A549 (cell line): ENCODE results near the gene DTX3L.

ENCODE experiments used
- CTCF ChIP-seq: fragments of >200 bp; sonication (Bioruptor Twin); formaldehyde crosslinking; IDR thresholded peaks from 3 replicates; pipeline ENCODE4 v1.5.1; 2016
- EHMT2 ChIP-seq: fragments of 200-600 bp; sonication (generic); IDR thresholded peaks from 2 replicates; pipeline ENCODE4 v1.6.1; 2016; ENCODE audit warnings: antibody characterized with exemption, low read depth, mild to moderate bottlenecking, moderate library complexity
- ELK1 ChIP-seq: fragments of 150-350 bp; IDR thresholded peaks from 2 replicates; pipeline ENCODE4 v1.6.1; 2014; ENCODE audit warnings: low read depth, mild to moderate bottlenecking, low read length
- HDAC2 ChIP-seq: fragments of 200-600 bp; sonication (generic); IDR thresholded peaks from 2 replicates; pipeline ENCODE4 v1.6.1; 2016
- HOXB5 ChIP-seq: fragments of 250-450 bp; sonication (Bioruptor Pico); IDR thresholded peaks from 2 replicates; pipeline ENCODE4 v1.5.0; 2020; ENCODE audit warnings: mild to moderate bottlenecking, moderate library complexity
- POLR2A ChIP-seq: IDR thresholded peaks from 2 replicates; pipeline ENCODE4 v1.6.1; 2012; ENCODE audit warnings: mild to moderate bottlenecking, low read length
- SREBF2 ChIP-seq: fragments of 450-650 bp; IDR thresholded peaks from 2 replicates; pipeline ENCODE4 v1.6.1; 2014; ENCODE audit warnings: mild to moderate bottlenecking, moderate library complexity
- TF ChIP-seq, protein P1 (sequence below): IDR thresholded peaks from 2 replicates; pipeline ENCODE4 v1.6.1; 2012

DNA sequence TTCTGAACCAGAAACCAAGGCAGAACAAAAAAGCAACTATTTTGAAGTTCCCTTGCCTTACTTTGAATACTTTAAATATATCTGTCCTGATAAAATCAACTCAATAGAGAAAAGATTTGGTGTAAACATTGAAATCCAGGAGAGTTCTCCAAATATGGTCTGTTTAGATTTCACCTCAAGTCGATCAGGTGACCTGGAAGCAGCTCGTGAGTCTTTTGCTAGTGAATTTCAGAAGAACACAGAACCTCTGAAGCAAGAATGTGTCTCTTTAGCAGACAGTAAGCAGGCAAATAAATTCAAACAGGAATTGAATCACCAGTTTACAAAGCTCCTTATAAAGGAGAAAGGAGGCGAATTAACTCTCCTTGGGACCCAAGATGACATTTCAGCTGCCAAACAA lies 4.6 kb downstream of the DTX3L start:
- TF ChIP-seq, protein P1, sequence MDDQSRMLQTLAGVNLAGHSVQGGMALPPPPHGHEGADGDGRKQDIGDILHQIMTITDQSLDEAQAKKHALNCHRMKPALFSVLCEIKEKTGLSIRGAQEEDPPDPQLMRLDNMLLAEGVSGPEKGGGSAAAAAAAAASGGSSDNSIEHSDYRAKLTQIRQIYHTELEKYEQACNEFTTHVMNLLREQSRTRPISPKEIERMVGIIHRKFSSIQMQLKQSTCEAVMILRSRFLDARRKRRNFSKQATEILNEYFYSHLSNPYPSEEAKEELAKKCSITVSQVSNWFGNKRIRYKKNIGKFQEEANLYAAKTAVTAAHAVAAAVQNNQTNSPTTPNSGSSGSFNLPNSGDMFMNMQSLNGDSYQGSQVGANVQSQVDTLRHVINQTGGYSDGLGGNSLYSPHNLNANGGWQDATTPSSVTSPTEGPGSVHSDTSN, result no peak
- TF ChIP-seq POLR2A (no peak), HOXB5 (no peak), CTCF (no peak), SREBF2 (no peak), HDAC2 (no peak), EHMT2 (no peak), ELK1 (no peak)
